ENCODE results near the gene B3GLCT. TPM values are rescaled to one million over a fixed set of nuclear protein-coding genes. Genes with fewer than 3 reads are reported as not detected.

The B3GLCT gene
- total and polyA plus RNA-seq, 2 donors (not counting 3 experiments of a cell fraction or from before 2014, with no cell fraction given), result 5.2 to 14.6 TPM

DNA sequence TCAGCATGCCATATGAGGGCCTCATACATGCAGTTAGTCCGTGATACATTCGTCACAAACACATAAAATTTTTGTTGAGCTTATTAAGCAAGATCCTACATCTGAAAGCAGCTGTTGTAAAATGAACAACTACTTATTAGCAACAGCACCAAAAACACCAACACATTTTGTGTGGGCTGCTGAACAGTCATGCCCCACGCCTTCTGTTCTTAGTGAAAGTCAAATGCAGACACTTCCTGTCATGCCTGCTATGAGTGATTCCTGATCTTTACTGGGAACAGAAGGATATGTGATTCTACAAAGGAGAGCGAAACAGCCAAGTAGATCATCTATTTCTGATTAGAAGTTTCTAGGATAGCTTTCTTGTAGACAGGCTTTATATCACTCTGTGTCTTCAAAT, 4.2 kb upstream of the B3GLCT start:
- Histone ChIP-seq H3K9me1 (replicated peaks; ENCODE audit: control insufficient read depth, extremely low read depth, insufficient read depth, low read length) (no peaks in the 10 kb centered on the region), H3K4me1 (ENCODE audit: control insufficient read depth, extremely low read depth, insufficient read depth, low read length) (peaks cover 8% of the 10 kb centered on the region), H4K20me1 (replicated peaks; ENCODE audit: control insufficient read depth, extremely low read depth, insufficient read depth, low read length) (no peaks in the 10 kb centered on the region), H3K4me2 (ENCODE audit: insufficient read depth, low read length) (no peak overlapping the region), H3K27ac (ENCODE audit: insufficient read depth, low read depth, low read length) (no peak overlapping the region), H3K36me3 (ENCODE audit: control insufficient read depth in 2 of 2, extremely low read depth in 1 of 2, insufficient read depth in 2 of 2, low read length in 2 of 2) (no peaks in the 10 kb centered on the region), H2AFZ (ENCODE audit: low read depth, low read length) (no peak overlapping the region), H3K79me2 (ENCODE audit: control insufficient read depth, insufficient read depth, low read length) (no peaks in the 10 kb centered on the region), H3K27me3 (ENCODE audit: control insufficient read depth in 2 of 2, insufficient read depth in 2 of 2, low read length in 2 of 2) (peaks cover 2 to 8% of the 10 kb centered on the region in 2 experiments), H3K4me3 (replicated peaks in 1 of 3; ENCODE audit: insufficient read depth in 1 of 3, low read depth in 1 of 3, low read length in 3 of 3) (no peak overlapping the region), H3K9ac (replicated peaks; ENCODE audit: extremely low read depth, insufficient read depth, low read length) (no peak overlapping the region), H3K9me3 (replicated peaks; ENCODE audit: control insufficient read depth, insufficient read depth, low read length) (no peaks in the 10 kb centered on the region)
- ChIA-PET POLR2A (no interaction called here), CTCF (interaction anchor here (0.5 kb wide), 1 partner anchor 504 kb away, joined by 3 read pairs; no protein-coding TSS in a partner anchor)
- DNase-seq (ENCODE audit: low read depth, low spot score) (no peak), FAIRE-seq (peak; percentile 4)
- dilution Hi-C loops (cut with MboI; ENCODE audit: extremely low pct_ligation_motif_present, low sequenced_read_pairs), result no loop called here
- intact Hi-C loops (cut with micrococcal nuclease), result no loop called here
- BruUV-seq (replicated peaks), result no TSS peak
- TF ChIP-seq EZH2 (IDR thresholded peaks at IDR 0.05; ENCODE audit: borderline replicate concordance, low read depth, low read length, severe bottlenecking) (no peak), MYC (IDR thresholded peaks at IDR 0.05; ENCODE audit: low read depth, low read length) (no peak), GATA2 (IDR thresholded peaks at IDR 0.05; ENCODE audit: insufficient read depth, insufficient read length, low read depth, low read length) (no peak), POLR2A (IDR thresholded peaks at IDR 0.05; ENCODE audit: low read depth, low read length) (no peak), CTCF (IDR thresholded peaks at IDR 0.05; ENCODE audit: extremely low read depth in 1 of 2, insufficient read depth in 1 of 2, low read depth in 1 of 2, low read length in 2 of 2) (no peak), FOS (IDR thresholded peaks at IDR 0.05; ENCODE audit: borderline replicate concordance, insufficient read depth, low read length) (no peak), POLR2AphosphoS5 (IDR thresholded peaks at IDR 0.05; ENCODE audit: insufficient read depth, low read depth, low read length) (no peak), JUN (IDR thresholded peaks at IDR 0.05; ENCODE audit: borderline replicate concordance, insufficient read depth, insufficient read length, low read depth) (no peak)
- TF ChIP-seq, protein P1, sequence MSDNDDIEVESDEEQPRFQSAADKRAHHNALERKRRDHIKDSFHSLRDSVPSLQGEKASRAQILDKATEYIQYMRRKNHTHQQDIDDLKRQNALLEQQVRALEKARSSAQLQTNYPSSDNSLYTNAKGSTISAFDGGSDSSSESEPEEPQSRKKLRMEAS (IDR thresholded peaks at IDR 0.05; ENCODE audit: insufficient read depth, insufficient read length), result no peak

Data from endothelial cell of umbilical vein (primary cell).